ENCODE data around the gene ATM.

DNA sequence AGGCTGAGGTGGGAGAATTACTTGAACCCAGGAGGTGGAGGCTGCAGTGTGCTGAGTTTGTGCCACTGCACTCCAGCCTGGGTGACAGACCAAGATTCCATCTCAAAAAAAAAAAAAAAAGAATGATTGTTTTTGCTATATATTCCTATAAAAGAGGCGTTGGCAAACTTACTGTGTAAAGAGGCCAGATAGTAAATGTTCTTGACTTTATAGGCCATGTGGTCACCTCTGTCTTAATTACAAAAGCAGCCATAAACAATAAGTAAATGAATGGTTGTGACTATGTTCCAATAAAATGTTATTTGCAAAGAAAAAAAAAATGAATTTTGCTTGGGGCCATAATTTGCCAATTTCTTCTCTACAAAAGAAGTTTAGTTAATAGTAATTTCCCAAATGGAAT lies 12.3 kb downstream of the ATM start:
- no peak for TF ChIP-seq RAD21 (IDR thresholded peaks at IDR 0.05; ENCODE audit: insufficient read depth, low read depth, low read length)
- TF ChIP-seq JUNB (IDR thresholded peaks at IDR 0.05): no peak
- TF ChIP-seq POLR2A (IDR thresholded peaks at IDR 0.05; ENCODE audit: low read depth, low read length): no peak
- TF ChIP-seq TAF1 (IDR thresholded peaks at IDR 0.05; ENCODE audit: borderline replicate concordance, low read depth, low read length): no peak
- no peak for TF ChIP-seq REST (IDR thresholded peaks at IDR 0.05; ENCODE audit: low read depth, low read length)
- TF ChIP-seq, protein P1, sequence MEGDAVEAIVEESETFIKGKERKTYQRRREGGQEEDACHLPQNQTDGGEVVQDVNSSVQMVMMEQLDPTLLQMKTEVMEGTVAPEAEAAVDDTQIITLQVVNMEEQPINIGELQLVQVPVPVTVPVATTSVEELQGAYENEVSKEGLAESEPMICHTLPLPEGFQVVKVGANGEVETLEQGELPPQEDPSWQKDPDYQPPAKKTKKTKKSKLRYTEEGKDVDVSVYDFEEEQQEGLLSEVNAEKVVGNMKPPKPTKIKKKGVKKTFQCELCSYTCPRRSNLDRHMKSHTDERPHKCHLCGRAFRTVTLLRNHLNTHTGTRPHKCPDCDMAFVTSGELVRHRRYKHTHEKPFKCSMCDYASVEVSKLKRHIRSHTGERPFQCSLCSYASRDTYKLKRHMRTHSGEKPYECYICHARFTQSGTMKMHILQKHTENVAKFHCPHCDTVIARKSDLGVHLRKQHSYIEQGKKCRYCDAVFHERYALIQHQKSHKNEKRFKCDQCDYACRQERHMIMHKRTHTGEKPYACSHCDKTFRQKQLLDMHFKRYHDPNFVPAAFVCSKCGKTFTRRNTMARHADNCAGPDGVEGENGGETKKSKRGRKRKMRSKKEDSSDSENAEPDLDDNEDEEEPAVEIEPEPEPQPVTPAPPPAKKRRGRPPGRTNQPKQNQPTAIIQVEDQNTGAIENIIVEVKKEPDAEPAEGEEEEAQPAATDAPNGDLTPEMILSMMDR (IDR thresholded peaks at IDR 0.05 in 2 of 3, conservative IDR thresholded peaks at IDR 0.05 in 1 of 3; ENCODE audit: control insufficient read depth in 2 of 3, extremely low read depth in 1 of 3, insufficient read depth in 1 of 3, low read depth in 3 of 3, low read length in 3 of 3): no peak
- no peak for TF ChIP-seq NFYB (IDR thresholded peaks at IDR 0.05; ENCODE audit: insufficient read depth, low read depth, low read length)
- TF ChIP-seq POLR2AphosphoS5 (IDR thresholded peaks at IDR 0.05; ENCODE audit: low read length): no peak
- no peak for TF ChIP-seq CHD2 (IDR thresholded peaks at IDR 0.05; ENCODE audit: borderline replicate concordance, low read depth, low read length)
- TF ChIP-seq SP1 (IDR thresholded peaks at IDR 0.05; ENCODE audit: low read depth, low read length): no peak
- no peak for TF ChIP-seq KAT2A (conservative IDR thresholded peaks at IDR 0.05; ENCODE audit: control insufficient read depth, low read depth, low read length)
- no peak for TF ChIP-seq SRF (IDR thresholded peaks at IDR 0.05; ENCODE audit: low read depth in 2 of 2, low read length in 2 of 2)
- TF ChIP-seq FOXM1 (IDR thresholded peaks at IDR 0.05; ENCODE audit: low read depth, low read length): no peak
- no peak for TF ChIP-seq HCFC1 (IDR thresholded peaks at IDR 0.05; ENCODE audit: low read length)

Data from GM12878 (cell line).